Epithelial cell of proximal tubule (primary cell): ENCODE measurements around the gene PLA2G1B. TPM values are rescaled to one million over a fixed set of nuclear protein-coding genes. Genes with fewer than 3 reads are reported as not detected.

Experiments used
- DNase-seq: peaks from one replicate; pipeline ENCODE4 v3.0.0-alpha.2; 2011; ENCODE audit warnings: low read depth
- H3K4me3 ChIP-seq: 2 replicates; pipeline ENCODE4 v1.5.1; 2011; ENCODE audit warnings: low read depth, mild to moderate bottlenecking, low read length
- CTCF ChIP-seq: conservative IDR thresholded peaks from 2 replicates; pipeline ENCODE4 v1.5.1; 2012; ENCODE audit warnings: low read depth, mild to moderate bottlenecking, low read length
- total RNA-seq: library from RNA; depleted of rRNA; stranded (reverse); fragments of >200 nt; gene quantifications from 2 replicates; pipeline ENCODE4 v1.2.3, GENCODE V29; 2015

Gene PLA2G1B
- total RNA-seq, 1 donor from 2014 or later: not detected

GRCh38 chr12:120369603-120370342, 42.2 kb upstream of the PLA2G1B start:
- no peak for DNase-seq
- no peak for TF ChIP-seq CTCF
- no peak overlapping the region for H3K4me3 ChIP-seq

- TF ChIP-seq CTCF: no peak
- no peak for DNase-seq
- no peak within 1 kb of the TSS for H3K4me3 ChIP-seq
Observed at GRCh38 chr12:120368789-120369602, 41.4 kb upstream of the PLA2G1B start, which contains the start of gene MSI1. Gene MSI1, minus strand, starts transcription at chr12:120369164. Its CDS starts 73 bp downstream, at chr12:120369091.

- TF ChIP-seq CTCF: no peak
- no peak overlapping the region for H3K4me3 ChIP-seq
- no peak for DNase-seq
Observed at GRCh38 chr12:120367924-120368788, 40.6 kb upstream of the PLA2G1B start.

GRCh38 chr12:120367233-120367923, 39.8 kb upstream of the PLA2G1B start:
- no peak for DNase-seq
- TF ChIP-seq CTCF: peak; percentile 54
- no peak overlapping the region for H3K4me3 ChIP-seq

GRCh38 chr12:120366845-120367232, 39.3 kb upstream of the PLA2G1B start:
- DNase-seq: no peak
- no peak for TF ChIP-seq CTCF
- no peak overlapping the region for H3K4me3 ChIP-seq

- no peak for DNase-seq
- no peak overlapping the region for H3K4me3 ChIP-seq
- no peak for TF ChIP-seq CTCF
Observed at GRCh38 chr12:120366341-120366705, 38.7 kb upstream of the PLA2G1B start.
